H1 (cell line): ENCODE data around the gene CCDC51. TPM values are rescaled to one million over a fixed set of nuclear protein-coding genes. Genes with fewer than 3 reads are reported as not detected.

Experiments used
- polyA plus RNA-seq, 7 experiments: library from polyadenylated mRNA; depleted of rRNA in 3 of 7; stranded (reverse) in 5 of 7; unstranded in 2 of 7; fragments of >200 nt in 5 of 7; fragments of 200-250 nt in 2 of 7; gene quantifications; 1 replicate in 5 of 7; 2 replicates in 1 of 7; 4 replicates in 1 of 7; pipeline versions ENCODE4 v1.2.1 to v1.2.3, GENCODE V29; 2011 to 2013; ENCODE audit warnings: missing spikeins in 2 of 7, mixed read lengths in 2 of 7
- total RNA-seq: library from RNA; stranded (reverse); fragmentation: NEBNext Ultra II Directional; extraction: Animal tissue kit (Norgen Biotek cat#: 25700); gene quantifications from 2 replicates; pipeline ENCODE4 v1.2.1, GENCODE V29; 2021

CCDC51 gene
- total and polyA plus RNA-seq, 2 of the 8 experiments (the other 6 are each of a cell fraction or from before 2014, with no cell fraction given) = 21.3 to 21.4 TPM

Other genes with a start within 250 kb of the CCDC51 start
- gene CAMP, start 216.6 kb downstream of the CCDC51 start, total RNA-seq = not detected in 2 replicates
- gene CAMP, start 216.6 kb downstream of the CCDC51 start, polyA plus RNA-seq (2011; rRNA removed) = not detected in 2 replicates
- gene ZNF589, start 199.0 kb downstream of the CCDC51 start, total RNA-seq = 106 and 113 TPM in 2 replicates
- 64.7 and 65.6 TPM in 2 replicates for gene ZNF589, start 199.0 kb downstream of the CCDC51 start, polyA plus RNA-seq (2011; rRNA removed)
- gene NME6, start 138.8 kb downstream of the CCDC51 start, total RNA-seq = 12.3 and 14.2 TPM in 2 replicates
- 19.3 and 21.5 TPM in 2 replicates for gene NME6, start 138.8 kb downstream of the CCDC51 start, polyA plus RNA-seq (2011; rRNA removed)
- not detected in 2 replicates for gene SPINK8, start 106.5 kb downstream of the CCDC51 start, total RNA-seq
- gene SPINK8, start 106.5 kb downstream of the CCDC51 start, polyA plus RNA-seq (2011; rRNA removed) = 0.29 TPM in 1 of 2 replicates, not detected in the other
- gene FBXW12, start 67.9 kb downstream of the CCDC51 start, total RNA-seq = 0.35 TPM in 1 of 2 replicates, not detected in the other
- 0.41 and 0.85 TPM in 2 replicates for gene FBXW12, start 67.9 kb downstream of the CCDC51 start, polyA plus RNA-seq (2011; rRNA removed)
- 114 and 115 TPM in 2 replicates for gene PLXNB1, start 10.0 kb downstream of the CCDC51 start, total RNA-seq
- 109 and 149 TPM in 2 replicates for gene PLXNB1, start 10.0 kb downstream of the CCDC51 start, polyA plus RNA-seq (2011; rRNA removed)
- gene TMA7, start 138 bp upstream of the CCDC51 start, total RNA-seq = 305 and 322 TPM in 2 replicates
- 83.3 and 138 TPM in 2 replicates for gene TMA7, start 138 bp upstream of the CCDC51 start, polyA plus RNA-seq (2011; rRNA removed)
- gene ATRIP, start 6.6 kb upstream of the CCDC51 start, total RNA-seq = 16.7 and 20.2 TPM in 2 replicates
- gene ATRIP, start 6.6 kb upstream of the CCDC51 start, polyA plus RNA-seq (2011; rRNA removed) = 16.6 and 18.5 TPM in 2 replicates
- 191 and 196 TPM in 2 replicates for gene SHISA5, start 64.1 kb upstream of the CCDC51 start, total RNA-seq
- gene SHISA5, start 64.1 kb upstream of the CCDC51 start, polyA plus RNA-seq (2011; rRNA removed) = 315 and 422 TPM in 2 replicates
- gene PFKFB4, start 116.7 kb upstream of the CCDC51 start, total RNA-seq = 10.7 and 11.3 TPM in 2 replicates
- 20.1 and 20.3 TPM in 2 replicates for gene PFKFB4, start 116.7 kb upstream of the CCDC51 start, polyA plus RNA-seq (2011; rRNA removed)
- not detected in 2 replicates for gene UCN2, start 123.7 kb upstream of the CCDC51 start, total RNA-seq
- gene UCN2, start 123.7 kb upstream of the CCDC51 start, polyA plus RNA-seq (2011; rRNA removed) = 0.14 and 0.22 TPM in 2 replicates
- gene COL7A1, start 155.2 kb upstream of the CCDC51 start, total RNA-seq = 7.8 and 10.7 TPM in 2 replicates
- gene COL7A1, start 155.2 kb upstream of the CCDC51 start, polyA plus RNA-seq (2011; rRNA removed) = 13.9 and 15.6 TPM in 2 replicates
- 310 TPM in 2 replicates for gene UQCRC1, start 169.5 kb upstream of the CCDC51 start, total RNA-seq
- gene UQCRC1, start 169.5 kb upstream of the CCDC51 start, polyA plus RNA-seq (2011; rRNA removed) = 720 TPM in 2 replicates
- gene TMEM89, start 181.7 kb upstream of the CCDC51 start, total RNA-seq = not detected in 2 replicates
- 0.24 TPM in 1 of 2 replicates, not detected in the other for gene TMEM89, start 181.7 kb upstream of the CCDC51 start, polyA plus RNA-seq (2011; rRNA removed)
- gene SLC26A6, start 195.3 kb upstream of the CCDC51 start, total RNA-seq = 50.4 and 51.2 TPM in 2 replicates
- 58.0 and 97.1 TPM in 2 replicates for gene SLC26A6, start 195.3 kb upstream of the CCDC51 start, polyA plus RNA-seq (2011; rRNA removed)
- 26.7 and 29.5 TPM in 2 replicates for gene CELSR3, start 222.8 kb upstream of the CCDC51 start, total RNA-seq
- 11.6 and 17.5 TPM in 2 replicates for gene CELSR3, start 222.8 kb upstream of the CCDC51 start, polyA plus RNA-seq (2011; rRNA removed)
- 31.7 and 34.7 TPM in 2 replicates for gene NCKIPSD, start 245.8 kb upstream of the CCDC51 start, total RNA-seq
- 91.8 and 114 TPM in 2 replicates for gene NCKIPSD, start 245.8 kb upstream of the CCDC51 start, polyA plus RNA-seq (2011; rRNA removed)